Cerebellar nuclear complex (tissue), 1 donor: ENCODE data around the gene APLN.

Source experiments
- DNase-seq, 2 experiments: peaks; one replicate each; lab custom pipeline; 2025; lab: John Stamatoyannopoulos, UW

APLN gene

GRCh38 chrX:129654652-129655546 lies at the start of gene APLN:
Gene APLN, minus strand, starts transcription at chrX:129654956. Its CDS starts 326 bp downstream, at chrX:129654630.
- DNase-seq = no peak

DNA sequence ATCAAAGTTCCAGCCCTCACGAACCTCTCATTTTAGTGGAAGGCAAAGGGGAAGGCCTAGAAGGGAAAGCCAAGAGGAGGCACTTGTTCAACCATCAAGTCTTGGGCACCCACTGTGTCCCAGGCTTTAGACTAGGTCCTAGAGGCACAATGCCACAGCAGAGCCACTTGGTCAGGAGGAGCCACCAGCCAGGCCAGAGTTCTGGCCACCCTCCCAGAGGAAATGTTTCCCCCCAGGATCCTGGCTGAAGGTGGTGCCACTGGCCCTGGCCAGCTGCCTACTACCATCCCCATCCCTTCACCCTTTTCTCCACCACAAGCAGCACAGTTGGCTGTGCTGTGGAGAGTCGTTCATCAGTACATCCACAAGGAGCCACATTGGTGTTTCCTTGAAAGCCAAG lies 49.7 kb upstream of the APLN start:
- no peak for DNase-seq

DNA sequence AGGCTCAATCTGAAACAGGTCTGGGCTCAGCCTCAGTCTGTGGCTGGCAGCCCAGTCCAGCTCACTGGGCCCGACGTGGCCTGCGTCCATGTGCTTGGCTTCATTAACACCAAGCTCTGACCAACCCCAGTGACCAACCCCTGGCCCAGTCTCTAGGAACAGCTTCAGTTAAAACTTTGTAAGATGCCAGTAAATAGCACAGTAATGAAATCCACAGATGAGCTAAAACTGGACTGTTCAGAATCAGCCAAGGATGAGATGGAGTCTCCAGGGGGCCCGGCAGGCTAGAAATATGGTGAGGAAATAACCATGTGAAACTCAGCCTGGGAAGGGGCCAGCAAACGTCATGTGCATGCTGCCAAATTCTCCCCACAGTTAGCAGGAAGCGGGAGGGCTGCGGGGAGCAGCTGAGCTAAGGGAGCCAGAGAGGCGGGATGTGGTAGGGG lies 46.9 kb upstream of the APLN start:
- no peak for DNase-seq

GRCh38 chrX:129700536-129700935 lies 45.8 kb upstream of the APLN start:
- no peak for DNase-seq

GRCh38 chrX:129698150-129698549 lies 43.4 kb upstream of the APLN start:
- no peak for DNase-seq

DNA sequence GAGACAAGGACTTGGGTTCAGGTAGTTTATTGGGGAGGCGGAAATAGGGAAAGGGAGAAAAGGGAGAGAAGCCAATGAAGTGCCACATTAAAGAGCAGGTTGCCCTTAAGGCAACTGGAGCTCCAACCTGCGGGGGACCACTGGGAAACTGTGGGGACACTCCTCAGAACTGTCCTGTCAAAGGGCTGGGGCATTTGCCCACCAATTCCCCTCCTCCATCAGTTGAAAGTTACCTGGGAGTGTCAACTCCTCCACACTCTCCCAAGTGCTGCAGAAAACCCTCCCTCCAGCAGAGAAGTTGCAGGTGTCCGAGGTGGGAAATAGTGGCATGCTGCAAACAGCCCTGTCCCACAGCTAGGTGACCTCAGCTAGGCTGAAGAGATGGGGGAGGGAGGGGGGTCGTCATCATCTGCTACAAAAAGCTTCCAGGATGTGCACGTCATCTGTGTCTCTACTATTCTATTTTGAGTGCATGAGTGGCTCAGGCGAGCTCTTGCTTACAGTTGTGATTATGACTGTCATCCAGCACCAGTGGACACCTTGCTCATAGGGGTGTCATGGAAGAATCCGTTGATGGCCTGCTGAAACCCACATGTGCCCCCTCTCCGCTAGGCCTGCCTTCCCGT lies 42.6 kb upstream of the APLN start:
- no peak for DNase-seq

DNA sequence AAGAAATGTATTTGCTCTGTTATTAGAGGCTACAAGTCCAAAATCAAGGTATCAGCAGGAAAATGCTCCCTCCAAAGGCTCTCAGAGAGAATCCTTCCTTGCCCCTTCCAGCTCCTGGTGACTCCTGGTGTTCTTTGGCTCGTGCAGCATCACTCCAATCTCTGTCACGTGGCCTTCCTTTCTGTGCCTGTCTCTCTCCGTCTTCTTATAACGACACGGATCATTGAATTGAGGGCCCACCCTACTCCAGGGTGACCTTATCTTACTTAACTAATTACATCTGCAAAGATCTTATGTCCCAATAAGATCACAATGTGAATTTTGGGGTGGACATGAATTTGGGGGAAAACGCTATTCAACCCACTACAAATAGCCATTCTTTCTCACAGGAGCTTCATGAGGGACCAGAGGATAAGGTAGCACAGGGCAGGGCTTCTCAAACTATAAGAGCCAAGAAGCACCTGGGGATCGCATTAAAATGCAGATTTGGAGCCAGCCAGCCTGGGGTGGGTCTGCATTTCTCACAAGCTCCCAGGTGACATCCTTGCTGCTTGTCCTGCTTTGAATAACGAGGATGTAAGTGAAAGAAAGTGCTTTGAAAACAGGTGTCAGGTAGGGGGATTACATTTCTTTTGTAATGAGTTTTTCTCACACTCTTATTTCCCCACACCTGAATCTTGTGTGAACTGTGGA lies 41.9 kb upstream of the APLN start:
- DNase-seq = no peak

- DNase-seq = no peak
These were observed 41.2 kb upstream of the APLN start for GRCh38 chrX:129695937-129696336.

DNA sequence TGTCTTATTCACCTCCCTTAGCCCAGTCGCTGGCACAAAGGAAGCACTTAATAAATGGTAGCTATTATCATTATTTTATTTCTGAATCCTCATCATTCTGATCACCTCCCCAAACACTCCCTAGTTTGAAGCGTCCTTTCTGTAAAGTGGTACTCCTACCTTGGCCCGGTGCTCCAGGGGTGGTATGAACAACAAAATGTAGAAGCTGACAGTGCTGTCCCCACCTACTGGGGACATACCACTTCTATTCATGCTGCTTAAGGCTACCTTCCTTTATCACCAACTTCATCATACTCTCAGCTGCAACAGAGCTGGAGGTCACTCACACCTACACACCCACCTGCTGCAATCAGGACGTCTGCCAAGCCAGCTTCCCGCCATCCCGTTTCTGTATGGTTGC lies 40.8 kb upstream of the APLN start:
- no peak for DNase-seq

- DNase-seq = no peak
These were observed 40.0 kb upstream of the APLN start for GRCh38 chrX:129694805-129695204.

DNA sequence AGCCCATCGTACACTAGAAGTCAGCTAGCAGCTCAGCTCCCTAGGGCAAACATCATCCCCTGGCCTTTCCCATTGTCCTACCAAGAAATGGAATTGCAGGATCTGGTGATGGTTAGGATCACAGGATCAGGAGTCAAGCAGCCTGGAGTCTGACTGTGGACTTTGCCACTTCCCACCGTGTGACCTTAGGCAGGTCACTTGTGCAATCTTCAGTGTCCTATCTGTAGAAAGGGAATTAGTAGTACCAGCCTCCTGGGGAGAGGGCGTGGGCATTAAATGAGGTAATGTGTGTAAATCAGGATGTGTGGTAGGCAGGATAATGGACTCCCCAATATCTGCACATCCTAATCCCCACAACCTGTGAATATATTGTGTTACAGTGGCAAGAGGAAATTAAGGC lies 38.6 kb upstream of the APLN start:
- no peak for DNase-seq

DNA sequence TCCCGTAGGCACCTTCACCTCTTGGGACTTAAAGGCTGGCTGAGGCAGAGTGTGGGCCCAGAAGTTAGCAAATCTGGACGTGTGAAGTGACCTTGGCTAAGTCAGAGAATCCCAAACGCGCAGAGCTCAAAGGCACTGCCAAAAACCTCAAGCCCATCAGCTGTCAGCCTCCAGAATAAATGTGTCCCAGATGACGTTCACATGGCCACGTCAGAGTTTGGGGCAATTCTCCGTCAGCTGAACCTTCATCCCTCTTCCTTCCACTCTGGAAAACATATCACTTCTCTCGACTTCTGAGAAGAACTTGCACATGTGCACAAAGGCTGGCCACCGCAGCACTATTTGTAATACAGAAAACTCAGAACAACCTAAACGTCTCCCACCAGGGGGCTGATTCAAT lies 35.7 kb upstream of the APLN start:
- DNase-seq = no peak

- no peak for DNase-seq
These were observed 35.0 kb upstream of the APLN start for GRCh38 chrX:129689796-129690195.

- DNase-seq = no peak
These were observed 33.3 kb upstream of the APLN start for GRCh38 chrX:129688097-129688496.

- no peak for DNase-seq
These were observed 31.7 kb upstream of the APLN start for GRCh38 chrX:129686422-129686948.

DNA sequence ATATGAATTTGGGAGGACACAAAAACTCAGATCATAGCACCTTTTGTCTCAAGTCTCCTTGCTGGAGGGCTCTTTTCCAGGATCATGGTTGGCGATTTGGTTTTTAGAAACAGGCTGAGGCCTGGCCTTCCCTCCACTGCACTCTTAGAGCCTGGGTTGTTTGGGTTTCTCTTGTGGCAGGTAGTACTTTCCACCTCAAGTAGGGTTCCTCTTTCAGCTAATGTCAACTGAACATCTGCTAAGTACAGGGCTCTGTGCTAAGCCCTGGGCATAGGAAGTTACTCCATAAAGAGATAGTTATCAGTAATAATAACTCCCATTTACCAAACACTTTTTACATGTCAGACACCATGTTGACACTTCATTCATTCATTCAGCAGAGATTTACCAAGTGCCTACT lies 28.2 kb upstream of the APLN start:
- DNase-seq = no peak

- DNase-seq = no peak
These were observed 25.1 kb upstream of the APLN start for GRCh38 chrX:129679901-129680300.

GRCh38 chrX:129678614-129679195 lies 23.9 kb upstream of the APLN start:
- DNase-seq = no peak

- DNase-seq = no peak
These were observed 12.7 kb upstream of the APLN start for GRCh38 chrX:129667412-129667811.

- no peak for DNase-seq
These were observed 11.3 kb upstream of the APLN start for GRCh38 chrX:129665916-129666644.

- DNase-seq = no peak
These were observed 8.4 kb upstream of the APLN start for GRCh38 chrX:129663171-129663570.

DNA sequence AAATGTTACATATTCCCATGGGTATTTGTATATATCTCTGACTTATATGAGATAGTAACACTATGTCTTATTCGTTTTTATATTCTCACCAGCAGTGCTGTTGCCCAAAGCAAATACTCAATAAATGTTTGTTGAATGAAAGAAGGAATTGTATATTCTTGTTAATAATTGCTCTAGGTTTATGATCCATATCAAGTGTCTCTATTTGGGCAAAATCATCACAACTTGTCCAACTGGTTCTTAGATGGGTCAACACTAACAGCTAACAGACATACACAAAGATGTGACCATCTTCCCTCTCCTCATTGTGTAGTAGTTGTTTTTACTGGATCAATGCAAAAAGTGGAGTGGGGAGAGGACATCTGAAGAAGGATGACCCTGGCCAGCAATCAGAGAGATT lies 6.6 kb upstream of the APLN start:
- DNase-seq = no peak
